Lung (tissue), 12 donors: Measurements from ENCODE around the gene HIKESHI. TPM values are rescaled to one million over a fixed set of nuclear protein-coding genes. Genes with fewer than 3 reads are reported as not detected.

Experiments used
- ATAC-seq: fragments of 200-7000 bp; cut with Tn5 transposase; one replicate; pipeline ENCODE4 v1.9.1; 2020; ENCODE audit warnings: moderate number of reproducible peaks; ENCODE audit not compliant: insufficient read depth, low FRiP score
- DNase-seq, 3 donors: peaks; one replicate each; pipeline ENCODE4 v3.0.0-alpha.2; 2013 to 2017
- H3K27ac ChIP-seq, 2 donors: one replicate each; pipeline ENCODE4 v1.5.1; 2013; ENCODE audit warnings: mild to moderate bottlenecking in 2 of 2, moderate library complexity in 2 of 2, control low read depth in 1 of 2, inconsistent platforms in 1 of 2, low read depth in 1 of 2, low read length in 1 of 2
- H3K27me3 ChIP-seq, 3 donors: one replicate each; pipeline ENCODE4 v1.5.1; 2013; ENCODE audit warnings: low read length in 2 of 3; ENCODE audit not compliant: control insufficient read depth in 3 of 3, insufficient read depth in 3 of 3
- H3K36me3 ChIP-seq, 4 donors: one replicate each; pipeline ENCODE4 v1.5.1; 2013; ENCODE audit warnings: low read length in 4 of 4, mild to moderate bottlenecking in 1 of 4, moderate library complexity in 1 of 4; ENCODE audit not compliant: control insufficient read depth in 4 of 4, insufficient read depth in 4 of 4
- H3K4me1 ChIP-seq, 5 donors: one replicate each; pipeline ENCODE4 v1.5.1; 2013; ENCODE audit warnings: low read length in 5 of 5, mild to moderate bottlenecking in 2 of 5, moderate library complexity in 1 of 5; ENCODE audit not compliant: control insufficient read depth in 5 of 5, insufficient read depth in 5 of 5
- H3K4me3 ChIP-seq: one replicate; pipeline ENCODE4 v1.5.1; 2013; ENCODE audit warnings: mild to moderate bottlenecking, control low read depth, moderate library complexity
- H3K9ac ChIP-seq, 2 donors: one replicate each; pipeline ENCODE4 v1.5.1; 2013; ENCODE audit warnings: low read length in 2 of 2, control low read depth in 1 of 2; ENCODE audit not compliant: insufficient read depth in 1 of 2
- H3K9me3 ChIP-seq, 4 donors: one replicate each; pipeline ENCODE4 v1.5.1; 2013; ENCODE audit warnings: low read length in 3 of 4, mild to moderate bottlenecking in 1 of 4, moderate library complexity in 1 of 4; ENCODE audit not compliant: control insufficient read depth in 4 of 4, insufficient read depth in 3 of 4
- CTCF ChIP-seq: IDR thresholded peaks from 2 replicates; pipeline ENCODE4 v1.5.1; 2012; ENCODE audit warnings: mild to moderate bottlenecking; ENCODE audit errors: control extremely low read depth, extremely low read depth
- WGBS, 2 donors: extraction: QIAGEN DNeasy Blood & Tissue Kit; methylation state at CpG; one replicate each; pipeline ENCODE4 v1.1.7; 2013; 5-methylcytosine and 5-hydroxymethylcytosine counted together
- polyA plus RNA-seq, 2 donors: library from polyadenylated mRNA; stranded (reverse); fragments of 200-250 nt; gene quantifications; one replicate each; pipeline ENCODE4 v1.2.1, GENCODE V29; 2013
- total RNA-seq, 2 donors: library from RNA; depleted of rRNA in 1 of 2; stranded (reverse); fragments of >200 nt in 1 of 2; gene quantifications; one replicate each; pipeline ENCODE4 v1.2.1, GENCODE V29; 2014 to 2021
- donor health status: control.
- donor health status: control.
- donor health status: Bipolar disorder and iron deficiency.
- donor health status: healthy.
- donor health status: DM: yes; HTN: yes; CAD: no.

HIKESHI gene
- total and polyA plus RNA-seq, 4 donors = 27.0 to 37.1 (median 32.6) TPM

DNA sequence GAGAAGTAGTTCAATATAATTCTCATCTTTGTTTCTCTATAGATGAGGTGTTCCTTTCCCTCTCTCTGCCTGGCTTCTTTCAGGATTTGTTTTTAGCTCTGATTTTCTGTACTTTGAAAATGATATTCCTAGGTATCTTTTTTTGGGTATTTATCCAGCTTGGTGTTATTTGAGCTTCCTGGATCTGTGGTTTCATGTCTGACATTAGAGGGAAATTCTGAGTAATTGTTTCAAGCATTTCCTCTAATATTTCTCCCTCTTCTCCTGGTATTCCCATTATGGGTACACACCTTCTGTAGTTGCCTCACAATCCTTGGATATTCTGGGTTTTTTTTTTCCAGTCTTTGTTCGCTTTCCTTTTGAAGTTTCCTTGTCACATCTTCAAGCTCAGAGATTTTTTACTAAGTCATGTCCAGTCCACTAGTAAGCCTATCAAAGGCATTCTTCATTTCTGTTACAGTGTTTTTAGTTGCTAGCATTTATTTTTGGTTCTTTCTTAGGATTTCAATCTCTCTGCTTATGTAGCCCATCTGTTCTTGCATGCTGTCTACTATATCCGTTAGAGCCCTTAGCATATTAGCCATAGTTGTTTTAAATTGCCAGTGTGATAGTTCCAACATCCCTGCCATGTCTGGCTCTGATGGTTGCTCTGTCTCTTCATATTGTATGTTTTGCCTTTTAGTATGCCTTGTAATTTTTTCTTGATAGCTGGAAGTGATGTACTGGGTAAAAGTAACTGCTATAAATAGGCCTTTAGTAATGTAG lies 78.4 kb downstream of the HIKESHI start:
- 93% methylated on average over 2 of the region's 2 CpGs for WGBS, 2 donors
- ATAC-seq = no peak

DNA sequence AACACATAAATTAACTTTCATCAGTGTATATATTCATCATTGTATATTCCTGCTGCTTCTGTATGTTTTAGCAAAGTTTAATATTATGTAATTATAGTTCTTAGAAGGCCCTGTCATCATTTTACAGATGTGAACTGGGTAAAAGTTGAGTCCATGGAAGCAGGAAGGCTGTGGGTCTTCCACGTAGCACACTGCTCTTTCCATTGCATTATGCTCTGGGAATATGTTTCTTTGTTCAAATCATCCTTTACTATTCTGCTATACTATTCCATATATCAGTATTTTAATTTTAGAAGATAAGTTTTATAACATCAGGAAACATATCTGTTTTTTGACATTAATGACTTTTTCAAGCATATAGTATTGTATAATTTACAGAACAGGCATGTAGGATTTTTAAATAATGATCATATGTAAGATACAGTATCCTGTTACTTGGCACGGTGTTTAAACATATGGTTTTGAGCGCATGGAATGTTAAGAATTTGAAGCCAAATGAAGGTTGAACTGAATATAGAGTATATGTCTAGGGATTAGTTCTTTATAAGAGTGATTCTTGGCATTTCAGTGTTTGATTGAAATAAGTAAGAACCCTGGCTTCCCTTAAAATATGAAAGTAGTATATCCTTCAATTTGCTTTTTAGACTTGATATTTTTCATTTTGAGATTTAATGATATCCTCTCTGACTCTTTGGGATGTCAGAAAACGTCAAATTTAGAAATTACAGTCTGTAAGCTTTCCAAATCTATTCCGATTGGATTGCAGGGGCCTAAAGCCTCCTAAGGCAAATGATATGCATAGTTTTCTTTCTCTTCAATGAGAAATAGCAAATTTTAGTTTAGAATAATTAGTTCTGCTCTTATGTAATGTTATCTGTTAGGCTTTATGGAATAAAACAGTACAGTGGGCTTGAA lies 81.3 kb downstream of the HIKESHI start:
- DNase-seq = no peak
- H3K27me3 ChIP-seq = no peaks in the 10 kb centered on the region
- H3K4me3 ChIP-seq = no peak overlapping the region
- H3K9ac ChIP-seq = no peak overlapping the region
- no peak overlapping the region for H3K27ac ChIP-seq
- H3K9me3 ChIP-seq = peaks cover 0 to 4% (median 0%) of the 10 kb centered on the region in 4 donors
- no peak for TF ChIP-seq CTCF
- no peaks in the 10 kb centered on the region for H3K36me3 ChIP-seq
- WGBS, 2 donors = 84 to 91% methylated on average over 5 of the region's 5 CpGs
- no peak for ATAC-seq
- H3K4me1 ChIP-seq = peaks cover 0 to 5% (median 0%) of the 10 kb centered on the region in 5 donors

More for the DNA sequence above, 78.4 kb downstream of the HIKESHI start:
- H3K9ac ChIP-seq = no peak overlapping the region
- H3K27me3 ChIP-seq = no peaks in the 10 kb centered on the region
- no peaks in the 10 kb centered on the region for H3K36me3 ChIP-seq
- H3K9me3 ChIP-seq = peaks cover 0 to 6% (median 0%) of the 10 kb centered on the region in 4 donors
- no peak overlapping the region for H3K4me3 ChIP-seq
- no peaks in the 10 kb centered on the region for H3K4me1 ChIP-seq
- no peak for DNase-seq
- TF ChIP-seq CTCF = no peak
- H3K27ac ChIP-seq = no peak overlapping the region

GRCh38 chr11:86386283-86386682 lies 84.2 kb downstream of the HIKESHI start:
- Histone ChIP-seq H3K4me3 (no peak overlapping the region), H3K27me3 (no peaks in the 10 kb centered on the region), H3K9me3 (no peaks in the 10 kb centered on the region), H3K4me1 (peaks cover 0 to 5% (median 0%) of the 10 kb centered on the region in 5 donors), H3K27ac (no peak overlapping the region), H3K9ac (no peak overlapping the region), H3K36me3 (no peaks in the 10 kb centered on the region)
- no peak for TF ChIP-seq CTCF
- 94 to 95% methylated on average over 2 of the region's 2 CpGs for WGBS, 2 donors
- DNase-seq (no peak), ATAC-seq (no peak)
